HEK293 (cell line): ENCODE results near the gene HSD11B1.

ENCODE experiments used
- CTCF ChIA-PET: fragments of 350-600 bp; formaldehyde crosslinking; extraction: SDS; loops from one replicate; lab custom pipeline; 2021; ENCODE audit warnings: antibody characterized with exemption; lab: Yijun Ruan, JAX
- POLR2A ChIA-PET: fragments of 300-600 bp; formaldehyde crosslinking; extraction: SDS; loops from one replicate; lab custom pipeline; 2020; ENCODE audit warnings: antibody characterized with exemption, inconsistent platforms; lab: Yijun Ruan, JAX
- H3K27ac ChIP-seq: fragments of 200-500 bp; sonication (Bioruptor generic); 2 replicates; pipeline ENCODE4 v1.5.1; 2014; ENCODE audit warnings: low read depth, low read length, control low read depth, inconsistent platforms; ENCODE audit errors: extremely low read depth
- H3K36me3 ChIP-seq, 2 experiments: fragments of 200-500 bp in 1 of 2; sonication (Bioruptor generic) in 1 of 2; 1 replicate in 1 of 2; 2 replicates in 1 of 2; pipeline ENCODE4 v1.5.1; 2014 to 2017; ENCODE audit warnings: inconsistent platforms in 2 of 2, low read length in 2 of 2; ENCODE audit not compliant: control insufficient read depth in 2 of 2, insufficient read depth in 1 of 2
- H3K4me1 ChIP-seq: fragments of 200-500 bp; sonication (Bioruptor generic); 2 replicates; pipeline ENCODE4 v1.5.1; 2014; ENCODE audit warnings: mild to moderate bottlenecking, low read length, inconsistent platforms; ENCODE audit not compliant: control insufficient read depth, insufficient read depth
- H3K4me3 ChIP-seq: 2 replicates; pipeline ENCODE4 v1.5.1; 2011; ENCODE audit warnings: low read depth, mild to moderate bottlenecking, control low read depth, low read length, moderate library complexity
- H3K9me3 ChIP-seq: fragments of 200-500 bp; sonication (Bioruptor generic); 2 replicates; pipeline ENCODE4 v1.5.1; 2014; ENCODE audit warnings: low read depth, low read length, inconsistent platforms; ENCODE audit not compliant: control insufficient read depth, insufficient read depth
- KLF1 ChIP-seq: fragments of 450-650 bp; formaldehyde crosslinking; IDR thresholded peaks from 2 replicates; pipeline ENCODE4 v1.5.1; 2016; ENCODE audit warnings: missing biosample characterization, missing genetic modification characterization
- KLF7 ChIP-seq: fragments of 450-650 bp; formaldehyde crosslinking; IDR thresholded peaks from 2 replicates; pipeline ENCODE4 v1.5.1; 2016; ENCODE audit warnings: missing biosample characterization, missing genetic modification characterization, borderline replicate concordance
- SALL2 ChIP-seq: fragments of 450-650 bp; formaldehyde crosslinking; IDR thresholded peaks from 2 replicates; pipeline ENCODE4 v1.5.0; 2017; ENCODE audit warnings: missing biosample characterization, mild to moderate bottlenecking, missing genetic modification characterization, borderline replicate concordance
- YY1 ChIP-seq: fragments of 450-650 bp; formaldehyde crosslinking; IDR thresholded peaks from 2 replicates; pipeline ENCODE4 v1.5.1; 2018; ENCODE audit warnings: missing biosample characterization, missing genetic modification characterization
- ZBTB20 ChIP-seq: fragments of 450-650 bp; formaldehyde crosslinking; IDR thresholded peaks from 2 replicates; pipeline ENCODE4 v1.5.1; 2016; ENCODE audit warnings: missing biosample characterization, missing genetic modification characterization
- ZNF202 ChIP-seq: fragments of 450-650 bp; formaldehyde crosslinking; IDR thresholded peaks from 2 replicates; pipeline ENCODE4 v1.5.1; 2016; ENCODE audit warnings: missing biosample characterization, missing genetic modification characterization, borderline replicate concordance
- ZNF211 ChIP-seq: fragments of 450-650 bp; formaldehyde crosslinking; IDR thresholded peaks from 2 replicates; pipeline ENCODE4 v1.5.1; 2016; ENCODE audit warnings: low read depth, missing biosample characterization, missing genetic modification characterization
- ZNF274 ChIP-seq, 2 experiments: fragments of 200-500 bp in 1 of 2; fragments of 450-650 bp in 1 of 2; sonication (Bioruptor generic) in 1 of 2; formaldehyde crosslinking in 1 of 2; IDR thresholded peaks; 2 replicates each; pipeline versions ENCODE4 v1.5.1 to v1.6.1; 2014 to 2016; ENCODE audit warnings: borderline replicate concordance in 1 of 2, inconsistent platforms in 1 of 2, low read length in 1 of 2, missing biosample characterization in 1 of 2, missing genetic modification characterization in 1 of 2
- ZNF335 ChIP-seq: fragments of 450-650 bp; formaldehyde crosslinking; conservative IDR thresholded peaks from 2 replicates; pipeline ENCODE4 v1.5.1; 2016; ENCODE audit warnings: missing biosample characterization, missing genetic modification characterization
- ZNF394 ChIP-seq: fragments of 450-650 bp; formaldehyde crosslinking; IDR thresholded peaks from 2 replicates; pipeline ENCODE4 v1.5.1; 2016; ENCODE audit warnings: missing biosample characterization, missing genetic modification characterization, mild to moderate bottlenecking, moderate library complexity, borderline replicate concordance
- ZNF510 ChIP-seq: fragments of 450-650 bp; formaldehyde crosslinking; IDR thresholded peaks from 2 replicates; pipeline ENCODE4 v1.5.1; 2018; ENCODE audit warnings: mild to moderate bottlenecking, missing genetic modification characterization, missing biosample characterization; ENCODE audit not compliant: insufficient replicate concordance
- ZNF521 ChIP-seq: fragments of 450-650 bp; formaldehyde crosslinking; IDR thresholded peaks from 2 replicates; pipeline ENCODE4 v1.5.1; 2017; ENCODE audit warnings: missing biosample characterization, mild to moderate bottlenecking, missing genetic modification characterization
- ZNF530 ChIP-seq: fragments of 450-650 bp; formaldehyde crosslinking; IDR thresholded peaks from 2 replicates; pipeline ENCODE4 v1.5.1; 2016; ENCODE audit warnings: low read depth, missing biosample characterization, missing genetic modification characterization
- ZNF707 ChIP-seq: fragments of 450-650 bp; formaldehyde crosslinking; IDR thresholded peaks from 2 replicates; pipeline ENCODE4 v1.5.1; 2016; ENCODE audit warnings: missing biosample characterization, missing genetic modification characterization
- ZNF791 ChIP-seq: fragments of 450-650 bp; formaldehyde crosslinking; IDR thresholded peaks from 2 replicates; pipeline ENCODE4 v1.5.1; 2016; ENCODE audit warnings: missing biosample characterization, missing genetic modification characterization
- ZXDB ChIP-seq: fragments of 450-650 bp; formaldehyde crosslinking; IDR thresholded peaks from 2 replicates; pipeline ENCODE4 v1.5.1; 2016; ENCODE audit warnings: missing biosample characterization, missing genetic modification characterization
- TF ChIP-seq, protein P1 (sequence below): fragments of 450-650 bp; formaldehyde crosslinking; IDR thresholded peaks from 2 replicates; pipeline ENCODE4 v1.5.1; 2016; ENCODE audit warnings: missing biosample characterization, missing genetic modification characterization
- TF ChIP-seq, protein P2 (sequence below): fragments of 450-650 bp; formaldehyde crosslinking; IDR thresholded peaks from 2 replicates; pipeline ENCODE4 v1.5.1; 2016; ENCODE audit warnings: missing biosample characterization, missing genetic modification characterization
- TF ChIP-seq, protein P3 (sequence below): fragments of 450-650 bp; formaldehyde crosslinking; IDR thresholded peaks from 2 replicates; pipeline ENCODE4 v1.5.1; 2016; ENCODE audit warnings: missing biosample characterization, missing genetic modification characterization
- TF ChIP-seq, protein P4 (sequence below): fragments of 450-650 bp; formaldehyde crosslinking; IDR thresholded peaks from 2 replicates; pipeline ENCODE4 v1.5.1; 2016; ENCODE audit warnings: missing biosample characterization, missing genetic modification characterization

The HSD11B1 gene

DNA sequence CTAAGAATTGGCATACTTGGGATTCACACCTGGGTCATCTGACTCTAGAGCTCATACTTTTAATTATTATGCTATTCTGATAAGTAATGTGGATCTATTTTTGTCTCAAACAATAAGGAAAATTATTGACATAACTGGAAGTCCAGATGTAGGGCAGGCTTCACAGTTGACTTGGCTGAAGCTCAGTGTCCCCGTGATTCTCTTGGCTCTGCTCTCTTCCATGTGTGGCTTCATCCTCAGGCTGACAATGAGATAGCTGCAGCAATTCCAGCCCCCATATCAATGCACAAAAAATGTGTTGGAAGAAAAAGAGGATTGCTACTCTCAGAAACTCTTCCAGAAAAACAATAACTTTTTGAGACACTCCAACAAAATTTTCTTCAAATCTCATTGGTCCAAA, 23.8 kb downstream of the HSD11B1 start:
- TF ChIP-seq, protein P1, sequence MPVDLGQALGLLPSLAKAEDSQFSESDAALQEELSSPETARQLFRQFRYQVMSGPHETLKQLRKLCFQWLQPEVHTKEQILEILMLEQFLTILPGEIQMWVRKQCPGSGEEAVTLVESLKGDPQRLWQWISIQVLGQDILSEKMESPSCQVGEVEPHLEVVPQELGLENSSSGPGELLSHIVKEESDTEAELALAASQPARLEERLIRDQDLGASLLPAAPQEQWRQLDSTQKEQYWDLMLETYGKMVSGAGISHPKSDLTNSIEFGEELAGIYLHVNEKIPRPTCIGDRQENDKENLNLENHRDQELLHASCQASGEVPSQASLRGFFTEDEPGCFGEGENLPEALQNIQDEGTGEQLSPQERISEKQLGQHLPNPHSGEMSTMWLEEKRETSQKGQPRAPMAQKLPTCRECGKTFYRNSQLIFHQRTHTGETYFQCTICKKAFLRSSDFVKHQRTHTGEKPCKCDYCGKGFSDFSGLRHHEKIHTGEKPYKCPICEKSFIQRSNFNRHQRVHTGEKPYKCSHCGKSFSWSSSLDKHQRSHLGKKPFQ (tag by site-specific recombination) = no peak
- TF ChIP-seq ZNF274 (IDR thresholded peaks at IDR 0.05; ENCODE audit: low read length) = no peak
- no peak for TF ChIP-seq ZNF274 (tag by site-specific recombination; IDR thresholded peaks at IDR 0.05; ENCODE audit: borderline replicate concordance)
- TF ChIP-seq ZNF335 (tag by site-specific recombination) = no peak
- TF ChIP-seq ZXDB (tag by site-specific recombination) = no peak
- TF ChIP-seq ZNF211 = no peak
- TF ChIP-seq ZBTB20 (tag by site-specific recombination) = no peak
- TF ChIP-seq KLF7 (tag by site-specific recombination) = no peak
- no peak for TF ChIP-seq ZNF707 (tag by site-specific recombination)
- TF ChIP-seq ZNF791 = no peak
- no peak for TF ChIP-seq ZNF530 (tag by site-specific recombination)
- TF ChIP-seq SALL2 (tag by site-specific recombination) = no peak
- no peak for TF ChIP-seq ZNF202 (tag by site-specific recombination)
- TF ChIP-seq, protein P2, sequence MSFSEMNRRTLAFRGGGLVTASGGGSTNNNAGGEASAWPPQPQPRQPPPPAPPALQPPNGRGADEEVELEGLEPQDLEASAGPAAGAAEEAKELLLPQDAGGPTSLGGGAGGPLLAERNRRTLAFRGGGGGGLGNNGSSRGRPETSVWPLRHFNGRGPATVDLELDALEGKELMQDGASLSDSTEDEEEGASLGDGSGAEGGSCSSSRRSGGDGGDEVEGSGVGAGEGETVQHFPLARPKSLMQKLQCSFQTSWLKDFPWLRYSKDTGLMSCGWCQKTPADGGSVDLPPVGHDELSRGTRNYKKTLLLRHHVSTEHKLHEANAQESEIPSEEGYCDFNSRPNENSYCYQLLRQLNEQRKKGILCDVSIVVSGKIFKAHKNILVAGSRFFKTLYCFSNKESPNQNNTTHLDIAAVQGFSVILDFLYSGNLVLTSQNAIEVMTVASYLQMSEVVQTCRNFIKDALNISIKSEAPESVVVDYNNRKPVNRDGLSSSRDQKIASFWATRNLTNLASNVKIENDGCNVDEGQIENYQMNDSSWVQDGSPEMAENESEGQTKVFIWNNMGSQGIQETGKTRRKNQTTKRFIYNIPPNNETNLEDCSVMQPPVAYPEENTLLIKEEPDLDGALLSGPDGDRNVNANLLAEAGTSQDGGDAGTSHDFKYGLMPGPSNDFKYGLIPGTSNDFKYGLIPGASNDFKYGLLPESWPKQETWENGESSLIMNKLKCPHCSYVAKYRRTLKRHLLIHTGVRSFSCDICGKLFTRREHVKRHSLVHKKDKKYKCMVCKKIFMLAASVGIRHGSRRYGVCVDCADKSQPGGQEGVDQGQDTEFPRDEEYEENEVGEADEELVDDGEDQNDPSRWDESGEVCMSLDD (tag by site-specific recombination) = no peak
- no peak for TF ChIP-seq ZNF510 (tag by site-specific recombination)
- TF ChIP-seq ZNF521 (tag by site-specific recombination) = no peak
- TF ChIP-seq, protein P3, sequence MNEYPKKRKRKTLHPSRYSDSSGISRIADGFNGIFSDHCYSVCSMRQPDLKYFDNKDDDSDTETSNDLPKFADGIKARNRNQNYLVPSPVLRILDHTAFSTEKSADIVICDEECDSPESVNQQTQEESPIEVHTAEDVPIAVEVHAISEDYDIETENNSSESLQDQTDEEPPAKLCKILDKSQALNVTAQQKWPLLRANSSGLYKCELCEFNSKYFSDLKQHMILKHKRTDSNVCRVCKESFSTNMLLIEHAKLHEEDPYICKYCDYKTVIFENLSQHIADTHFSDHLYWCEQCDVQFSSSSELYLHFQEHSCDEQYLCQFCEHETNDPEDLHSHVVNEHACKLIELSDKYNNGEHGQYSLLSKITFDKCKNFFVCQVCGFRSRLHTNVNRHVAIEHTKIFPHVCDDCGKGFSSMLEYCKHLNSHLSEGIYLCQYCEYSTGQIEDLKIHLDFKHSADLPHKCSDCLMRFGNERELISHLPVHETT (tag by site-specific recombination) = no peak
- no peak for TF ChIP-seq KLF1 (tag by site-specific recombination)
- no peak for TF ChIP-seq YY1
- TF ChIP-seq, protein P4, sequence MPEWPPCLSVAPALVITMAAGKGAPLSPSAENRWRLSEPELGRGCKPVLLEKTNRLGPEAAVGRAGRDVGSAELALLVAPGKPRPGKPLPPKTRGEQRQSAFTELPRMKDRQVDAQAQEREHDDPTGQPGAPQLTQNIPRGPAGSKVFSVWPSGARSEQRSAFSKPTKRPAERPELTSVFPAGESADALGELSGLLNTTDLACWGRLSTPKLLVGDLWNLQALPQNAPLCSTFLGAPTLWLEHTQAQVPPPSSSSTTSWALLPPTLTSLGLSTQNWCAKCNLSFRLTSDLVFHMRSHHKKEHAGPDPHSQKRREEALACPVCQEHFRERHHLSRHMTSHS (tag by site-specific recombination) = no peak
- TF ChIP-seq ZNF394 = no peak
- TF ChIP-seq, all 188 proteins: peak for 0
- ChIA-PET CTCF (interaction anchor here (1.1 to 2.3 kb wide), 4 partner anchors 9 to 152 kb away, joined by 3 to 10 read pairs (median 5); no protein-coding TSS in a partner anchor), POLR2A (no interaction called here)
- no peak overlapping the region for H3K4me3 ChIP-seq
- no peaks in the 10 kb centered on the region for H3K9me3 ChIP-seq
- no peak overlapping the region for H3K27ac ChIP-seq
- no peaks in the 10 kb centered on the region for H3K4me1 ChIP-seq
- H3K36me3 ChIP-seq = no peaks in the 10 kb centered on the region
